ENCODE data around the gene DLX2.
"Not testable (repeated sequence)": the region's sequence is repeated elsewhere in the genome, so short reads cannot be mapped to it uniquely, and the experiment has no call there.

DLX2 gene

GRCh38 chr2:172102391-172103359 is at the start of gene DLX2:
DLX2 (minus strand) TSS chr2:172102900; CDS start chr2:172102538, 362 bp downstream.
- peak; percentile 90 for DNase-seq (ENCODE audit: low read depth)
- TF ChIP-seq, protein P1, sequence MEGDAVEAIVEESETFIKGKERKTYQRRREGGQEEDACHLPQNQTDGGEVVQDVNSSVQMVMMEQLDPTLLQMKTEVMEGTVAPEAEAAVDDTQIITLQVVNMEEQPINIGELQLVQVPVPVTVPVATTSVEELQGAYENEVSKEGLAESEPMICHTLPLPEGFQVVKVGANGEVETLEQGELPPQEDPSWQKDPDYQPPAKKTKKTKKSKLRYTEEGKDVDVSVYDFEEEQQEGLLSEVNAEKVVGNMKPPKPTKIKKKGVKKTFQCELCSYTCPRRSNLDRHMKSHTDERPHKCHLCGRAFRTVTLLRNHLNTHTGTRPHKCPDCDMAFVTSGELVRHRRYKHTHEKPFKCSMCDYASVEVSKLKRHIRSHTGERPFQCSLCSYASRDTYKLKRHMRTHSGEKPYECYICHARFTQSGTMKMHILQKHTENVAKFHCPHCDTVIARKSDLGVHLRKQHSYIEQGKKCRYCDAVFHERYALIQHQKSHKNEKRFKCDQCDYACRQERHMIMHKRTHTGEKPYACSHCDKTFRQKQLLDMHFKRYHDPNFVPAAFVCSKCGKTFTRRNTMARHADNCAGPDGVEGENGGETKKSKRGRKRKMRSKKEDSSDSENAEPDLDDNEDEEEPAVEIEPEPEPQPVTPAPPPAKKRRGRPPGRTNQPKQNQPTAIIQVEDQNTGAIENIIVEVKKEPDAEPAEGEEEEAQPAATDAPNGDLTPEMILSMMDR (IDR thresholded peaks at IDR 0.05; ENCODE audit: insufficient read depth, low read depth, low read length, missing control alignments) = no peak
- peak within 1 kb of the TSS; percentile 70 for H3K4me3 ChIP-seq (ENCODE audit: low read depth, low read length)

- DNase-seq (ENCODE audit: low read depth) = no peak
- H3K4me3 ChIP-seq (ENCODE audit: low read depth, low read length) = no peak overlapping the region
- TF ChIP-seq, protein P1 (IDR thresholded peaks at IDR 0.05; ENCODE audit: insufficient read depth, low read depth, low read length, missing control alignments) = no peak
These were observed 45.4 kb upstream of the DLX2 start for GRCh38 chr2:172147944-172148650.

DNA sequence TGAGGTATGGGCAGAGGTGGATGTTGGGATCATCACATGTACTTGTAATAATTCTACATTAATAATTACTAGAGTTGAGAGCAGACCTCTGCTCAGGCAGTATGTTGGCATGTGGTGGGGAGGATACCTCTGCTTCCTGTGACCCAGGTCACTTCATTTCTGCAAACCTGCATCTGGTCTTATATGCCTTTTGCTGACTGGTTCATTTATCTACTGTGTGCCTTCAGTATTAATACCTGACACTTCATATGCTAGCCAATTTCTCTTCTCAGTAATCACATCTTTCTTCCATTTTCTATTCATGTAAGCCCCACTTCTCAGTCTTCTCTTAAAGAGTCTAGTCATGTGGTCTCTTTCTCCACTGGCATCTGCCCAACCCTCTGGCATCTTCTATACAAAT is 41.1 kb upstream of the DLX2 start:
- H3K4me3 ChIP-seq (ENCODE audit: low read depth, low read length) = no peak overlapping the region
- TF ChIP-seq, protein P1 (IDR thresholded peaks at IDR 0.05; ENCODE audit: insufficient read depth, low read depth, low read length, missing control alignments) = no peak
- no peak for DNase-seq (ENCODE audit: low read depth)

GRCh38 chr2:172138727-172139126 is 36.0 kb upstream of the DLX2 start:
- DNase-seq (ENCODE audit: low read depth); H3K4me3 ChIP-seq (ENCODE audit: low read depth, low read length): not testable (repeated sequence)

GRCh38 chr2:172137943-172138342 is 35.2 kb upstream of the DLX2 start:
- no peak for DNase-seq (ENCODE audit: low read depth)

GRCh38 chr2:172137109-172137508 is 34.4 kb upstream of the DLX2 start:
- no peak overlapping the region for H3K4me3 ChIP-seq (ENCODE audit: low read depth, low read length)
- no peak for DNase-seq (ENCODE audit: low read depth)
- TF ChIP-seq, protein P1 (IDR thresholded peaks at IDR 0.05; ENCODE audit: insufficient read depth, low read depth, low read length, missing control alignments) = no peak

More at GRCh38 chr2:172137943-172138342, 35.2 kb upstream of the DLX2 start:
- no peak overlapping the region for H3K4me3 ChIP-seq (ENCODE audit: low read depth, low read length)
- TF ChIP-seq, protein P1 (IDR thresholded peaks at IDR 0.05; ENCODE audit: insufficient read depth, low read depth, low read length, missing control alignments) = no peak

- no peak overlapping the region for H3K4me3 ChIP-seq (ENCODE audit: low read depth, low read length)
- TF ChIP-seq, protein P1 (IDR thresholded peaks at IDR 0.05; ENCODE audit: insufficient read depth, low read depth, low read length, missing control alignments) = no peak
- DNase-seq (ENCODE audit: low read depth) = no peak
These were observed 32.7 kb upstream of the DLX2 start for GRCh38 chr2:172135446-172135845.
